GM19023 (cell line): Measurements from ENCODE around the gene AKAP8L.

Source experiments
- ATAC-seq: cut with Tn5 transposase; IDR thresholded peaks from one replicate; pipeline ENCODE4 v1.9.1; 2021; ENCODE audit warnings: mild to moderate bottlenecking, moderate library complexity; ENCODE audit not compliant: unreplicated experiment

The AKAP8L gene

DNA sequence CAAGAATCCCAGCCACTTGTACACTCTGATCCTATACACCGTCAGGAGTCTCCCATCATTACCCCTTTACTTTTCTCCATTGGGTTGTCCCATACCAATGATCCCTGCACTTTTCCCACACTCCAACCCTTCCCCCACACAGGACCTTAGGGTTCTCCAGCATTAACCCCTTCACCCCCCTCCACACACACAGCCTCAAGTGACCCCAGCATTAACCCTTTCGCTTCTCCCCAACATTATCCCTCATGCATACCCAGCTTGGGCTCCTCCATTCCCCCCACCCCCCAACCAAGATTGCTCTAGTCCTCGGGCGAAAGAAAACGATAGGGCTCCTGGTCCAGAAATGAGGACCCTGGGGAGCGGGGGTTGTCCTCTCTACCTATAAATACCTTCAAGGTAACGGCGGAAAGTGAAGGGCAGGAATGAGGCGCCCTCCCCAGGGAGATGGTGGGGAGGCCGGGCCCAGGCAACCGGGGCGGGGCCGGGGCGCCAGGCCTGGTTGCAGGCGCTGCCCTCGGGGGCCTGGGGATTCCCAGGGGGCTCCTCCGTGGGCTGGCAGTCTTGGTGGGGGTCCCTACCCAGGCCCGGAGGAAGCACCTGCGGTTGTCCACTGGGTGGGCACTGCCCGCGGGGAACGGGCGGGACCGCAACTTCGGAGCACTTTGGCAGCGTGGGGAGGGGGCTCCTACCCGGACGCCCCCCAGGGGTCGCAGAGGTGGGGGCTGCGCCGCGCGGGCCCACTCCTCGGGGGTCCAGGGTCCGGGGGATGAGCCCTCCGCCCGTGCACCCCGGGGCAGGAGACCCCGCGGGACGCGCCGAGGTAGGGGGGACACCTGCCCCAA, 30.2 kb upstream of the AKAP8L start:
- peak; percentile 6 for ATAC-seq

DNA sequence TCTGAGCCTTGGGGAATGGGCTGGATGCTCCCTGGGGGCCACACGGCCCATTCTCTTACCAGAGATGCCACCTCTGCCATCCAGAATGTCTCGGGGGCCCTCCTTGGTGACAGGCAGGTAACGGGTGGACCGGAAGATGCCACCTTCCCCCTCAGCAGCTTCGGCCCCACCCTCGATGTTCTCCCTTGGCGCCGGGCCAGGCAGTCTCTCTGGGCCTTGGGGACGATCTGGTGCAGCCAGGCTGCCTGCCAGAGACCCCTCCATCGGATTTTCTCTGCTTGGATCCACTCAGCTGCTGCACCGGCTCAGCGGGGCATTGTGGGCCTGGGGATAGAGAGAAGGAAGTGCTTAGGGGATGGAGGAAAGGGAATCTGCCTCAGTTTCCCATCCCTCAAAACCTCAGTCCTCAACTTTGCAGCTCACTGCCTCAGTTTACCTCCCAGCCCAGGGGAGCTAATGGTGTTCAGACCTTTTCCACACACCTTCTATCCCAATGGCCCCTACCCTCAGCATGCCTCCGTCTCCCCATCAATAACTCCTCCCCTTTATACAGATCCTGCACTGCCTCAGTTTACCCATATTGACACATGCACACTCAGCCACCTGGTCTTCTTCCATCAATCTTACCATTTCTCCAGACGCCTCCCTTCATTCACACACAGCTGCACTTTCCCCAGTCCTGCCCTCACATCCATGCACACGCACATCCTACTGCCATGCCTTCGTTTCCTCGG, 29.4 kb upstream of the AKAP8L start:
- ATAC-seq: no peak

DNA sequence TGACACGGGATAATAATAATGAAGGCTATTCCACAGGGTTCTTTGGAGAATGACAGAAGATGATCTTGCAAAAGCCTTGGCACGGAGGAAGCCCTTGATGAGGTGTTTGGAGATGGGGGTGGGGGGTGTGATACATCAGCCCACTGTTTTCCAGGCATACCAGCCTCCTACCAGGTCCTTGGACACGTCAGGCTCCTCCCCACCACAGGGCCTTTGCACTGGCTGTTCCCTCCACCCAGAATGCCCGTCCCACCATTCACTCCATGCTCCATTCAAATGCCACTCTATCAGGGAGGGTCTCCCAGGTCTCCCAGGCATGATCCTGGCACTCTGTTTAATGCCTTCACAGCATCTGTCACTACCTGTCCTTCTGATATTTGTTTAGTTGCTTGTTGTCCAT, 28.3 kb upstream of the AKAP8L start:
- ATAC-seq: no peak

DNA sequence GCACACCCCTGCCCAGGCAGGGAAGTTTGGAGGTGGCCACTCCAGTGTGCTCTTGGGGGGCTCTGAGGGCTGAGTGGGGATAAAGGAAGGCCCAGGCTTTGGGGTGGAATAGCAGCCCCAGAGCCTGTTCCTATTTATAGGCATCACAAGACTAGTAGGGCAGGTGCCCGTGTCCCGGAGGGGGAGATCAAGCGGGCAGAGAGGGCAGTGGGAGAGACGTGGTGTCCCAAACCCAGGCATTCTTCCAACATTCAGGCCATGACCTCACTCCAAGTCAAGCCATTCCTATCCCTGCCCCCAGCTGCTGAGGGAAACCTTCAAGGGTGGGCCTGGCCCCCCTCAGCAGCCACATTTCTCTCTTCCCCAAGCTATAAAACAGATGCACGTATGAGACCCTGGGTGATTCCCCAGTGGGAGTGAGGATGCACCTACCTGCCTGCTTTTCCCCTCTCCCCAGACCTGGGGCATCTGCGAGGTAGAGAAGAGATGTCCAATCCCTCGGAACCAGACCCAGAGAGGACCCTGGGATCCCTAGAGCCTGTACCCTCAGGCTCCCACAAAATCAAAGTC, 27.1 kb upstream of the AKAP8L start:
- ATAC-seq: no peak

DNA sequence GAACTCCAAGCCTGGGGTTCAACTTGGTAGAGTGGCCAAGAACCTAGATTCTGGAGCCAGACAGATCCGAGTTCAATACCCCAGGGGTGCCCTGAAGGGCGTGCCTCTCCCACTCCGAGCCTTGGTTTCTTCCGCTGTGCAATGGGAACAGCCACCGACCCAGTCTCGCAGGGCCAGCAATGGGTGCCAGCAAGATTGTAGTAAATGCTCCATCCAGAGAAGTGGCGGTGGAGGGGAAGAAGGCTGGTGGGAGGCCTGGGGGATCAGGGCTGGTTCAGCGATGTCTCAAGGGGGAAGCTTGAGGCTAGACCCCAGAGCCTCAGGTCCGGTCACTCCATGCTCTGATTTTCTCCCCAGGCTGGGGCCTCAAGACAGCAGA, 26.4 kb upstream of the AKAP8L start:
- no peak for ATAC-seq

DNA sequence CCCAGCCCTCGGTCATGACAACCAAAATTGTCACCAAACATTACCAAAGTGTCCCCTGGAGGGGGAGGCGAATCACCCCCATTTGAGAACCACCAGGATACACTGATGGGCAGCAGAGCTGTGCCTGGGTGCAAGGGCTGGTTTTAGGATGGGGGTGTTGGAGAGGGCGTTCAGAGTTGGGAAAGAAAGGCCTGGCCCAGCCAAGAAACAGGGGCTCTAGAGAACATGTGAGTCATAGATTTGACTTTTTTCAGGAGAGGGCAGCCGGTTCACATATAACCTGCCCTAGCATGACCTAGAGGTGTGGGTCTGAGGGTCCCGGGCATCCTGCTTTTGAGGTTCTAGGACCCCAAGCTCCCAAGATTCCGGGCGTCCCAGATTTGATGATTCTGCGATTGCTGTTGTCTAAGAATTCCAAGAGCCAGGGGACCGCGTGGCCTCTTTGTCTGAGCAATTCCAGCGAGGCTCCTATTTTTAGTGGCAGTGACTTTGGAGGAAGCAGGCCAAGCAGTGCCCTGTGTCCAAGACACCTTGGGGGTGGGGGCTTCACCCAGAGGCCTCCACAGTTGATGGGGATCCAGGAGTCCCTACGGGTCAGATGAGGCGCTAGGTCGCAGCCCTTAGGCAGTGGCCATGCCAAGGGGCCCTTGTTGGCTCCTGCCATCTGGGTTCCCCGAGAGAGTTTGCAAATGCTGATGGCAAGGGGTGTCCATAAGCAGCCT, 25.9 kb upstream of the AKAP8L start:
- ATAC-seq: no peak

DNA sequence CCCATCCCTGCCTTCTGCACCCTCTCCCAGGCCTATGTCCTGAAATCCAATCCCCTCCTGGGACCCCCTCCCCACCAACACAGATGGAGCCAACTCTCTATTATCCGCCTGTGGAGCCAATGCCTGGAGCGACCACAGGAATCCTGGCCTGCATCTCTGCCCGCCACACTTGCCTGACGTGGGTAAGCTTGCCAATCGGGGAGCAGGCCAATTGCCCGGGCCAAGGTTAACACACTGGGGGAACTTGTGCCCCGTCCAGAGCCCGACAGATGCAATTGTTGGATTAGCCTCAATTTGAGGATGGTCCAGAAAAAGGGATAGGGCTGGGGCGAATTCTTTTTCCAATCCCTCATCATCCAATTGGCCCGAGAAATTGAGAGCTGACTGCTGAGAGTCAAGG, 25.1 kb upstream of the AKAP8L start:
- no peak for ATAC-seq

DNA sequence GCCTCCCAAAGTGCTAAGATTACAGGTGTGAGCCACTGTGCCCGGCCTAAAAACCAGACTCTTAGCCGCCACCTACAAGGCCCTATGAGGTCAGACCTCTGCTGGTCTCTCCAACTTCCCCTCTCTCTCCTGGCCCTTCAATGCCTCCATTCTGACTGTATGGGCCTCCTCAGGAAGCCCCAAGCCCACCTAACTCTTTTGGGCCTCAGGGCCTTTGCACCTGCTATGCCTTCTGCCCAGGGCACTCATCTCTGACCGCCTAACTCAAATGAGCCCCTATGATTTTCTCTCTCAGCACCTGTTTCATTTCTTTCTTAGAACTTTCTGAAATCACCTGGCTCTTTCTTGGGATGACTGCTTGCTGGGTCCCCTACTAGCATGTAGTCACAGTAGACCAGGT, 24.5 kb upstream of the AKAP8L start:
- ATAC-seq: no peak

DNA sequence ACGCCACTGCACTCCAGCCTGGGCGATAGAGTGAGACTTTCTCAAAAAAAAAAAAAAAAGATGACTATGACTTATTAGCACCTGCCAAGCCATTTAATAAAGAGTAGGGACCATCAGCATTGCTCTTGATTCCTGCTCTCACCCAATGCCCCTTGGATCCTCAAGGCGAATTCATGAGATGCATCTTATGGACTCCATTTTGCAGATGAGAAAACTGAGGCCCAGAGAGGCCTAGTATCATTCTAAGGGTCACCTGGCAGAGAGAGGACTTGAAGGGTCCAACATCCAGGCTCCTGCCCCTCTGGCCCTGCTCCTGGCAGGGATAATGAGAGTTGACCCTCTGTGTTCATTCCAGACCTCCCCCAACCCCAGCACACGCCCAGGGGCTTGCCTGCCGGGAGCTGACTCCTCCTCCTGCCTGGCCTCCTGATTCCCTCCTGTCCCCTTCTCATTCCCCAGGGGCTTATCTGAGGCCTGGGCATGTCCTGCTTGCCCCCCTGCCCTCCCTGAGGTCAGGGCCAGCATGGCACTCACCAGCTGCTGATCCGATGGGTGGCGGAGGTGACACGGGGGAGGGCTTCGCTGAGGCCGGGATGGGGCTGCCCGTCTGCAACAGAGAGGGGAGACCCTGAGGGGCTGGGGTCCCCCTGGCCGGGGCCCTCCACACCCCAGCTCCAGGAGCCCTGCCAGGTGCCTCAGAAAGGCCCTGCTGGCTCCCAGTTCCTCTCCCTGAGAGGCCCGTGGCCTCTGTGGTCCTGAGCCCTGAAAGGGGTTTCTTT, 23.5 kb upstream of the AKAP8L start:
- ATAC-seq: no peak

DNA sequence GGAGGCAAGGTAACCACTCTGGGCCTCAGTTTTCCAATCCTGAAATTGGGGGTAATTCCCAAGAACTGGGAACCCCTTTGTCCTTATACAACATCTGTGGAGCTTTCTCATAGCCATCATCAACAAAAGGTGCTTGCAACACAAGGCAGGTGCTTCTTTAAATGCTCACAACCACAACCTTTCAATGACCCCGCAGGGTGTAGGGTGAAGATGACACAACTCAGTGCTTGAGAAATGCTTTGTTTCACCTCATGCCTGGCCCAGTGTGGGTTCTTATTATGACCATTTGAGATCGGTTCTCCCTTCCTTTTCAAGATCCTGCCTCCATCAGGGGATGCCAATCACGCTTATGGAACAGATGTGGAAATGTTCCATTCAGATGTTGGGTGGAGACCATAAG, 22.5 kb upstream of the AKAP8L start:
- ATAC-seq: no peak

DNA sequence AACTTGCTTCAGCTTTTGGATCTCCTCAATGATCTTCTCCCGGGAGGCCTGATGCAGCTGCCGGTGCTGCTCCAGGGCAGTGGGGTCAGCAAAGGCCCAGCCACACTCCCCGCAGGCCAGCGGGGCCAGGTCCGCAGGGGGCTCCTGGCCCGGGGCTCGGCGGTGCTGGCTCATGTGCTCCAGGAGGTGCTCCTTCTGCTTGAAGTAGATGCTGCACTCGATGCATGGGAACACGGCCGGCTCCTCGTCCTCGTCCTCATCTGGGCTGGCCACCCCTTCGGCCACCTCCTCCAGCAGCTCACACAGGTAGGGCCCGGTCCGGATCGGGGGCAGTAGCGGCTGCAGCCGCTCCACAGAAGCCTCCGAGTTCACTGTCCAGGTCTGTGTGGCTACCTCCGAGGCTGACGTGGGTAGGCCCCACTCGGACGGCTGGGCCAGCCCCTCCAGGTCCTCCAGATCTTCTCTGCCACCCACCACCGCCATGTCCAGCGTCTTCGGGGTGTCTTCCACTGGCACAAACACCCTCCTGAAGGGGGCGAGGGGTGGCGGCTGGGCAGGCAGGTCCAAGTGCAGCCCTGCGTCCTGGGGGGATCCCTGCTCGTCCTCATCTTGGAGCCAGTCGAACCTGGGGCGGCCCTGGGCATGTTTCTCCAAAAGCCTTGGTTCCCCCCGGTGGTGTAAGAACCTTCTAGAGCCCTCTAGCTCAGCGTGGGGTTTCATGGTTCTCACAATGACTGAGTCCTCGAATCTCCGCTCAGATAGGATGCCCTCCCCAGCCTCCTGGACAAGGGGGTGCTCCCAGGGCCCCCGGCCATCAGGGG, 21.2 kb upstream of the AKAP8L start:
- ATAC-seq: no peak

DNA sequence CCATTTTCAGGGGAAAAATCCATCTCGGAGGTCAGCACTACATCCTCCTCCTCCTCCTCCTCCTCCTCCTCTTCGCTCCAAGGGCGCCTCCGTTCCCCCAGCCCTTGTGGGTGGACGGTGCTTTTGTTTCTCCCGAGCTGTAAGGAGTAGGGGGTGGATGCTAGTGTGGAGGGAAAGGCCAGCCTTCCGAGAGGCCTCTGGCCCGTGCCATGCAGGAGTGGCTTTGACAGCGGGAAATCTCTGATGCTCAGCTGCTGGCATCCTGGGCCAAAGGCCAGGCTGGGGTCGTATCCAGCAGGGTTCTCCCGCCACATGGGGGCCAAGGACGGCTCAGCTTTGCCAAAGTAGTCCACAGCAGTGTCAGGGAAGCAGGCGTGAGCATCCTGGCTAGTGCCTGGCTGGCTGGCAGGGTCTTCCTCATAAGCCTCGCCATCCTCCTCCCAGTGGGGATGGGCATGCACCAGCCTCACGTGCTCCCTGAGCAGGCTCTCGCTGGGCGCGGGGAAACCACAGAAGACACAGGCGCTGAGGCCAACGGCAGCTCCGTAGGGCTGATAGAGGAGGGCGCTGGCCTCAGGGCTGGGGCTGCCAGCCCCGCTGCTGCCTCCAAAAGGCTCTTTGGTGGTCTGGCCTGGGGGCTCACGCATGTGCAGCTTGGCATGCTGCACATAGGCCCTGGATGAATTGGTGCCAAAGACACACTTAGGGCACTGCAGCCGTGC, 20.5 kb upstream of the AKAP8L start:
- ATAC-seq: no peak

DNA sequence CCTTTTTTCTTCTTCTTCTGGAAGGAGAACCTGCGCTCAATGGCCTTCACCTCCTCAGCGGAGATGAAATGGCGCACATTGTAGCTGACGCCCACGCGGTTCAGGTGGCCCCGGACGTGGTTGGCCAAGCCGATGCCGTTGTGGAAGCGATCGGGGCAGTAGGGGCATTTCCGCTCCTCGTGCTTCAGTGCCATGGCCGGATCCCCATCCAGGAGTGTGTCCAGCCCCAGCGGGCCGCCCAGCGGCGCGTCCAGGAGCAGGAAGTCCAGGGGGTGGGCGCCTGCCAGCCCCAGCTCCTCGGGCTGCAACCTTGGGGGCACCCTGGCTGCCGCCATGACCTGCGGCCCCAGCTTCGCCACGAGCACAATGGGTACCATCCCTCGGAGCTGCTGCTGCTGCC, 19.8 kb upstream of the AKAP8L start:
- no peak for ATAC-seq

DNA sequence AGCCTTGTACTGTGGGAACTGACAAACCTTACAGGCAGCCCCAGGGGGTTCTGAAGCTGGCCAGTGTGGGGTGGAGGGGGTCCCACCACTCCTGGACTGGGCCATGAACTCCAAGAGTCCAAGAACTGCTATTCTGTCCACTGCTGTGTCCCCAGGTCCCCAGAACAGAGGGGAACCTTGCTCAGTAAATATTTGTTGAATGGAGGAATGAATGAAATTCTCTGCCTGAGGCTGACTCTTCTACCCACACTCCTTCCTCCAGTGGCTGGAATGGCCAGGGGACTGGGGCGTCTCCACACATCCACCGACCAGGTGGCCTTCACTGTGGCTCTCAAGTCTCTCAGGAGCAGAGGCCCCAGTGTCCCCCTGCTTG, 19.3 kb upstream of the AKAP8L start:
- no peak for ATAC-seq

DNA sequence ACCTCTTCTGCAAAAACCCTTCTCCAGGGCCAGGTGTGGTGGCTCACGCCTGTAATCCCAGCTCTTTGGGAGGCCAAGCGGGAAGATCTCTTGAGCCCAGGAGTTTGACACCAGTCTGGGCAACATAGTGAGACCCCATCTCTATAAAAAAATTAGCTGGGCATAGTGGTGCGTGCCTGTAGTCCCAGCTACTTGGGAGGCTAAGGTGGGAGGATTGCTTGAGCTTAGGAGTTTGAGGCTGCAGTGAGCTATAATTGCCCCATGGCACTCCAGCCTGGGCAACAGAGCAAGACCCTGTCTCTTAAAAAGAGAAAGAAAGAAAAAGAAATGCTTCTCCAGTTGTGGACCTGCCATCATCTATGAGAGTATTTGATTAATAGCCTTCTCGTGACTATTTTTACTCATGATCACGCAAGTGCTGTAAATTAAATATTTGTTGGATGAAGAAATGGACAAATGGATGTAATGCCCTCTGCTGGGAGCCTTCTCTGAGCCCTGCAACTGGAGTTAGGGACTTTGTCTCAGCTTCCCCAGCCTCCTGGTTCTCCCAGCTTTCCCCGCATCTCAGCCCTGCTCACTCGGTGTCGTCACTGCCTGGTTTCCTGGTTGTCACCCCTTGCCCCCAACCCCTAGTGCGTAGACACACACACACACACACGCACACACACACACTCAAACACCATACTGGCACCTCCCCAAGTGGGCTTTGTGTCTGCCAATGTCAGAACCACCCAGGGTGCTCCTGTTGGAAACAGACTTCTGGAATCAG, 18.8 kb upstream of the AKAP8L start:
- no peak for ATAC-seq

DNA sequence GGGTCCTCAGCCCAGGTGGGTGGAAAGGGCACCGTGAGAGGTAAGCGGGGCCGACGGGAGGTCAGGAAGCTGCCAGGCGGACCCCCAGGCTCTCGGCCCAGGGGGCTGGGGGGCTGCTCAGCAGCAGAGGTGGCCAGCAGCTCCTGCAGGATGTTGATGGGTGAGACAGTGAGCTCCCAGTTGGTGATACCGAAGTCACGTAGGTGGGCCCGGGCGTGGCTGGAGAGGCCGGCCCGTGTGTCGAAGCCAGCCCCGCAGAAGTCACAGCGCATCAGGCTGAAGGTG, 18.0 kb upstream of the AKAP8L start:
- no peak for ATAC-seq

DNA sequence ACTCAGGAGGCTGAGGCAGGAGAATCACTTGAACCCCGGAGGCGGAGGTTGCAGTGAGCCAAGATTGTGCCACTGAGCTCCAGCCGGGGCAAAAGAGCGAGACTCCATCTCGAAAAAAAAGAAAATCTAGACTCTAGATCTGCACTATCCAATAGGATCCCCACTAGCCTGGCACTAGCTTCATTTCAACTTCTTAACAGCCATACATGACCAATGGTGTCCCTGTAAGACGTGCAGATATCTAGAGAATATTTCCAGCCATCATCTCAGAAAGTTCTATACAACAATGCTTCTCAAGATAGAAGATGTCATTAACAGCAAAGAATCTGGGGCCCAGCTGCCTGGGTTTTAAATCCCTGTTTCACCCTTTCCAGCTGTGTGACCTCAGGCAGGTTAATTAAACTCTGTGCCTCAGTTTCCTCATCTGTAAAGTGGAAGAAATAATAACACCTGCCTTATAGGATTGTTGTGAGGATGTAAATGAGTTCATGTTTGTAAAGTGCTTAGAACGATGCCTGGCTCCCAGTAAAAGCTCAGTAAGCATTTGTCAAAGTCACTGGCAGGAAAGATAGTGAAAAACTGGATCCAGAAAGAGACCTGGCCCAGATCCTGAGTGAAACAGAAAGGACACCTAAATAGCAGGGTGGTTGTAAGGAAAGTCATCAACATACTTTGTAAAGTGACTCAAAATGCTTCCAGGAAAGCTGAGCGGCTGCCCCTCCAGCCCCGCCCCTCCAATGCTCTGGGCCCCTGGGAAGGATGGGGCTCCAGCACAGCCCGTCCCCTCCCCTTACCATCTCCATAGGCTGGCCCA, 17.4 kb upstream of the AKAP8L start:
- no peak for ATAC-seq

DNA sequence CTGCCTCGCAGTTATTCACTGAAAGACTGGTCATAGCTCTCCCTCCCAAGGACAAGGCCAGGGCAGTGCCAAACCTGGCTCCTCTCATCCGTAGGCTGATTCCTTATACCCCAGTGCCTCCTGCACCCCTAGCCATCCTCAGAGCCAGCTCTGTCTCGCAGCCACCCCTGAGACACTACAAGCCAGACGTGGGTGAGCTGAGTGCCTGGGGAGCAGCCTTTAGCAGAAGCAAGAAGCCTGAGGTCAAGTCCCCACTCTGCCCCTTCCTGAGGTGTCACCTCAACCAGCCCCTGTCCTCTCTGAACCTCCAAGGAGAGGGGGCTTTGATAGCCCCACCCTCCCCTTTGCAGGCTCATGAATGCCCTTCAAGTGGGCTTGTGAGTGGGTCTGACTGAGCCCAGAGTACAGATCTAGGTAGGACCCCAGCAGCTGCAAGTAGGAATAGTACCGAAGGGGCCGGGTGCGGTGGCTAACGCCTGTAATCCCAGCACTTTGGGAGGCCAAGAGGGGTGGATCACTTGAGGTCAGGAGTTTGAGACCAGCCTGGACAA, 14.8 kb upstream of the AKAP8L start:
- ATAC-seq: no peak
